Fibroblast of skin of right quadriceps (primary cell): ENCODE measurements around the gene UBA1.

ENCODE experiments used
- DNase-seq: peaks from one replicate; pipeline ENCODE4 v3.0.0-alpha.2; 2013

UBA1 gene

GRCh38 chrX:47193475-47194193 lies at the start of gene UBA1:
UBA1 (plus strand) TSS chrX:47193829; CDS start chrX:47198803, 4,974 bp downstream.
- DNase-seq, result peak; percentile 93

DNA sequence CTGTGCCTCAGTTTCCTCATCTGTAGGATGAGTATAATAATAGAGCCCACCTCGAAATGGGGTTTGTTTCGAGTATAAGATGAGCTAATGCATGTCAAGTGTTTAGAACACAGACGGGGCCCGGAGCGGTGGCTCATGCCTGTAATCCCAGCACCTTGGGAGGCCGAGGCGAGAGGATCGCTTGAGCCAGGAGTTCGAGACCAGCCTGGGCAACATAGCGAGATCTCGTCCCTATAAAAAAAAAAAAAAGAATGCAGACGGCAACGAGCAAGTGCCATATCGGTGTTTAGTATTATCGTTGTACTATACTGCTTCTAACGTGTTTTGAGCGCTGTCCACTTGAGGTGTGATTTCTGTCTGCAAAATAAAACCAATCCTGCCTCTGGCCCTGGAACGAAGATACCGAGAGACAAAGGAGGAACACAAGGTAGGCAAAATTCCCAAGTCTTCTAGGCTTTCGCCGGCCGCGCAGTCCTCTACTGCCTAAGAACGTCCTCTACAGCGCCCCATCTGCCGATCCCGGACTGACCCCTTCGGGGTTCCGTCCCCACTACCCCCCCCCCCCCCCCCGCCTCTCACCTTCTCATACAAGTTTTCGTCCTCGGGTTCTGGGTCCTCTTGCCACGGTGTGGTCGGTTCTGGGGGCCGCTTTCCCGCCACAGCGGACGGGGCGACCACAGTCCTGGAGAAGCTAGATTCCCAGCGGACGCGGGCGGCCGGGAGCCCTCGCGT lies 49.6 kb upstream of the UBA1 start:
- DNase-seq, result peak; percentile 36

DNA sequence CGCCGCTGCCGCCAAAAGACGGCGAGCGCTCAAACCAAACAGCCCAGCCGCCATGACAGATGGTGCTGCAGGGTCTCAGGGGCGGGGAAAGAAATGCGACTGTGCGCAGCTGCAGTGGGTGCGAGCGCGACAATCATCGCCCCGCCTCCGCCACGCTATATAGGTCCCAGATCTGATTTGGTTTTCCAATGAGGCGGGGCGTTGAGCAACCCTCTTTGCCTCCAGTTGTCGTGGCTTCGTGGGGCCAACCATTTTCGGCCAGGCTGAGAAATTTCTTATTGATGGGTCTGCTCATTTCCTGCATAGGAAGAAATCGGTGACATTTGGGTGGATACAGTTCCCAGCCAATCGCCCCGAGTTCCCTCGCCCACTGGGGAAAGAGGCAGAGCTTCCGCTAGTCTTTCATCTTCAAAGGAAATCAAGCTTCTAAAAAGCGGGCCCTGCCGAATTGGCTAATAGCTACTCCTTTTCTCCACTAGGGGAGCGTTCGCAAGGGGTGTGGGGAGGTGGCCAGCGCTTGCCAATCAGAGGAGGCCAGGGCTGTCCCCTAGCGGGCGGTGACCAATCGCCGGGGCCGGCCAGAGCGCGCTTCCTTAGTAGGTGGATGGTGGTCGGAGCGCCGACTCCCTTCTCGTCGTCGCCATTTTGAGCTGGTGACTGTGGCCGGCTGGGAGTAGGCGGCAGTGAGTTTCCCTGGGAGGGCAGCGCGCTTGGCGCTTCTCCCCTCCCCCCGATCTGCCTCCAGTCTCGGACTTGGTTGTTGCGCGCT lies 48.8 kb upstream of the UBA1 start, which contains the start of the genes NDUFB11 and RBM10:
Gene NDUFB11 (minus strand): TSS at position 77 of the 769 bp plus-strand sequence. CDS start 23 bp downstream, at position 54.
Gene RBM10 (plus strand): TSS at position 596 of the 769 bp plus-strand sequence. CDS start 2,261 bp downstream, outside the sequence.
- DNase-seq, result peak; percentile 95

- no peak for DNase-seq
Measured at GRCh38 chrX:47145395-47146120, 48.1 kb upstream of the UBA1 start.

- no peak for DNase-seq
Measured at GRCh38 chrX:47146121-47146935, 47.3 kb upstream of the UBA1 start.

DNA sequence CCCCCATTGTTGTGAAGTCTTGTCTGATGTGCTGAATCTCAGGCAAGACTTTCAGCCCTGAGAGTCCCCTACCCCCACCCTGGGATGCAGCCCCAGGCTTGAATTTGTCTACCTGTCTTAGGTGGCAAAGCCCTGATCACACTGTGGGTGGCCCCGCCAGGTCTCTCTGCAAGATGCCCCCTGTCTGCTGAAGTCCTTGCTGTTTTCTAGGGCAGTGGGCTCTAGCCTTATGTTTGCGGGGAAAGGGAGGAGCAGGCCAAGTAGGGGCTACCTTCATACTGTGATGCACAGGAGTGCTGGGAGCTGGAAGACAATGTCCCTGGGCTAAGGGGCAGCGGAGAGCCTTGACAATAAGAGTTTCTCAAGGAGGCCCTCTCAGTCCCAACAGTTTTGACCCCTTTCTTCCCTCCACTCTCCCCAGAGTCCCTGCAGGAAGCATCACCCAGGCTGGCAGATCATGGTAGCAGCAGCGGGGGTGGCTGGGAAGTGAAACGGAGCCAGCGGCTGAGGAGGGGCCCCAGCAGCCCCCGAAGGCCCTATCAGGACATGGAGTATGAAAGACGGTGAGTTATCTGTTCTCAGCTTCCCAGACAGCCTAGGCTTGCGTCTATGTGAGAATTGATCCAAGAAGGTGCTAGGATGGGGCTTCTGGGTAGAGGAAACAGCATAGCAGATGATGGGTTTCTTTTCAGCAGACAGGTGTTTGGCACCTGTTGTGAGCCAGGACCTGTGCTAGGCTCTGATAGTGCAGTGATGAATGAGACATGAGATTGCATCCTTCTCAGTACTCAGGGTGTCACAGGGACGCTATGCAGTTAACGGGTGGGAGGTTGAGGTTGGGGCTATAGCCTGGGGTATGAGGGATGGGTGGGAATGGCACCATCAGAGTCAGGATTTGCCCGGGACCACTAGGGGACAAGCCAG lies 46.4 kb upstream of the UBA1 start:
- no peak for DNase-seq

- DNase-seq, result no peak
Measured at GRCh38 chrX:47148946-47149345, 44.7 kb upstream of the UBA1 start.

DNA sequence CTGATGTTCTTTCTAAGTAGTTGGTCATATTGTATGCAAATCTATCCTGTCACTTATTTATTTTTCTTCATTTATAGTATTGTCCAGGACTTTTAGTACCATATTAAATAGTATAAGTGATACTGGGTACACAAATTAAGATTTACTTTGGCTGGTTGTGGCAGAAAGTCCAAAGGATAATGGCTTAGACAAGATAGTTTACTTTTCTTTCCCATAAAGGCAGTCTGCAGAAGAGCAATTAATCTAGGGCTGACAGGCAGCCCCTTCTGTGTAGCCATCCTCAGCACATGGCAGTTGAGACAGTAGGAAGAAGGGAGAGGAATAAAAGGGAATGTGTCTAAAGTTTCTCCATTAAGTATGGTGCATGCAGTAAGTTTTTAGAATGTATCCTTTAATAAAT lies 42.2 kb upstream of the UBA1 start:
- DNase-seq, result no peak

- no peak for DNase-seq
Measured at GRCh38 chrX:47156611-47157520, 36.8 kb upstream of the UBA1 start.

DNA sequence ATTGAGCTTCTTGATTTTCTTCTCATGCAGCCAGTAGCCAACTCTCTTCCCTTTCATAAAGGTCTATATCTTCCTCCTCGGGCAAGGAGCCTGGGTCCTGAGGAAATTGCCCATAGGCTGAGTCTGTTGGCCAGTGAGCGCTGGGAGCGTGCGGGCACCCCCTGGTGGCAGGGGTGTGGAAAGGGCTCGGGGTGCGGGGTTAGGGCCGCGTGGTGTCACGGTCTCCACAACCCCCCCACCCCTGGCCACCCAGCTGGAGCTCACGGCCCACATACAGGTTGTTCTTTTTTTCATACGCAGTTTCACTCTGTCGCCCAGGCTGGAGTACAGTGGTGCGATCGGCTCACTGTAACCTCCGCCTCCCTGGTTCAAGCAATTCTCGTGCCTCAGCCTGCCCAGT lies 35.5 kb upstream of the UBA1 start:
- no peak for DNase-seq

DNA sequence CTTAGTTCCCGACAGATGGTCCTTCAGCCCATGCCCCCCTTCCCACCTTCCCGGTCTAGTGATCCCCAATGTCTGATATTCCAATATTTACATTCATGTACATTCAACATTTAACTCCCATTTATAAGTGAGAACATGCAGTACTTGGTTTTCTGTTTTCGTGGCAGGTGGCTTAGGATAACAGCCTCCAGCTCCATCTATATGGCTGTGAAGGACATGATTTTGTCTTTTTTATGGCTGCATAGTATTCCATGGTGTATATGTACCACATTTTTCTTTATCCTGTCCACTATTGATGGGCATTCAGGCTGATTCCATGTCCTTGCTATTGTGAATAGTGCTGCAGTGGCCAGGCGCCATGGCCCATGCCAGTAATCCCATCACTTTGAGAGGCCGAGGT lies 34.8 kb upstream of the UBA1 start:
- no peak for DNase-seq

- DNase-seq, result no peak
Measured at GRCh38 chrX:47160781-47161180, 32.8 kb upstream of the UBA1 start.

GRCh38 chrX:47162927-47163583 lies 30.6 kb upstream of the UBA1 start:
- no peak for DNase-seq

DNA sequence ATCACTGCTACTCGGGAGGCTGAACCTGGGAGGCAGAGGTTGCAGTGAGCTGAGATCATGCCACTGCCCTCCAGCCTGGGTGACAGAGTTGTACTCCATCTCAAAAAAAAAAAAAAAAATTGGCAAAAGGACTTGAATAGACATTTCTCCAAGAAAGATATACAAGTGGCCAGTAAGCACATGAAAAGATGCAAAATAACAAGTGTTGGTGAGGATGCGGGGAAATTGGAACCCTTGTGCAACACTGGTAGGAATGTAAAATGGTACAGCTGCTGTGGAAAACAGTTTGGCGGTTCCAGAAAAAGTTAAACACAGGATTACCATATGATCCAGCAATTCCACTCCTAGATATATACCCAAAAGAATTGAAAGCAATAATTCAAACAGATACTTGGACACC lies 29.2 kb upstream of the UBA1 start:
- DNase-seq, result no peak

DNA sequence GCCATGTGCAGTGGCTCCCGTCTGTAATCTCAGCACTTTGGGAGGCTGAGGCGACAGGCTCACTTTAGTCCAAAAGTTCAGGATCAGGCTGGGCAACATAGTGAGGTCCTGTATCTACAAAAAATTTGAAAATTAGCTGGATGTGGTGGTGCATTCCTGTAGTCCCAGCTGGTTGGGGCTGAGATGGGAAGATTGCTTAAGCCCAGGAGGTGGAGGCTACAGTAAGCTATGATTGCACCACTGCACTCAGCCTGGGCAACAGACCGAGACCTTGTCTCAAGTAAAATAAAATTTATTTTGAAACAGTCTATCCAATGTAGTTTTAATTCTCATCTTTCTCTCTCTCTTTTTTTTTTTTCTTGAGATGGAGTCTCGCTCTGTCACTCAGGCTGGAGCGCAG lies 27.5 kb upstream of the UBA1 start:
- no peak for DNase-seq

DNA sequence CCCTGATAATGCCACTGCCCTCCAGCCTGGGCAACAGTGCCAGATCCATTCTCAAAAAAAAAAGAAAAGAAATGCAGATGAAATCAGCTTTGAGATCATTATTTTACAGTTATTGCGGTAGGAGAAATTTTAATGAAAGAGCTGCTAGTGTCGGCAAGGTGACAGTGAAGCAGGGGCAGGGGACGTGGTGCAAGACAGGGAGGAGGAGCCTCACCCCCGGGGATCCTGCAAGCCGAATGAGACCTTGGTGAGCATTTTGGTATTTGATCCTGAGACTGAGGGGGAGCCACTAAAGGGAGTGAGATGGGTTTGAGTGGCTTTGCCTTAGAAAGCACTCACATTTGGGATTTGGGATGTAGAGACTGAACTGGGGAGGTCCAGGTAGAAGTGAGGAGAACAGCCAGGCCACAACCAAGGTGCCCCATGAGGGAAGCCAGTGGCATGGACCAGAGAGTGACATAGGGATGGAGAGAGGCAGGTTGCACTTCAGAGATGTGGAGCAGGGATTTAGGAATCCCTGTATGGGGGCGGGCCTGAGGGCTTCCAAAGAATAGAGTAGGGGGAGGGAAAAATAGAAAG lies 25.0 kb upstream of the UBA1 start:
- DNase-seq, result no peak

DNA sequence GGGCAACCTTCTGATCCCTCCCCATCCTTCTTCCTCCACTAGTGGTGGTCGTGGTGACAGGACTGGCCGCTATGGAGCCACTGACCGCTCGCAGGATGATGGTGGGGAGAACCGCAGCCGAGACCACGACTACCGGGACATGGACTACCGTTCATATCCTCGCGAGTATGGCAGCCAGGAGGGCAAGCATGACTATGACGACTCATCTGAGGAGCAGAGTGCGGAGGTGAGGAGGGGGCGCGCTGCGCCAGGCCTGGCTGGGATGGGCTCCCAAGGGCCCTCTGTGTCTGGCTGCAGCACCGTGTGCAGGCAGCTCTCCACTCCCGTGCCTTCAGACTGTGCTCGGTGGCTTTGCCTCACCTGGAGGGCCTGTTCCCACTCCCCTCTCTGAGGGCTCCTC lies 24.4 kb upstream of the UBA1 start:
- no peak for DNase-seq

GRCh38 chrX:47169726-47170515 lies 23.7 kb upstream of the UBA1 start:
- DNase-seq, result no peak
